Measurements from ENCODE around the gene RLF. TPM values are rescaled to one million over a fixed set of nuclear protein-coding genes. Genes with fewer than 3 reads are reported as not detected.

Gene RLF
- total and polyA plus RNA-seq, 2 of the 8 experiments (the other 6 are each of a cell fraction or from before 2014, with no cell fraction given), result 4.2 to 18.0 TPM

DNA sequence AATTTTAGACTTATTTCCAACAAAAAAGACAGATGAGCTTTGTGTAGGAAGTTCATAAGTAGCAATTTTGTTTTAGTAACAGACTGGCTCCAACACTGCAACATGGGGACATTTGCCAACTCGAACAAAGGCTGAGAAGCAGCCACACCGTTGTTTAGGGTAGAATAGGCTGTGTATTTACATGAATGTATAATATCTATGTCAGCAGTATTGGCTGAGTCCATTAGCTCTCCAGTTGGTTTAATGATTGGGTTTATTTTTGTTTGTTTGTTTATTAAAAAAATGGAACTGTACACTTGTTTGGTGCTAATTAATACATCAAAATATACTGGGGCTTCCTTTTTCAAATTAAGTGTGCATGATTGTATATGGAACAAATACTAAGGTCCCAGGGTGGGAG lies 79.2 kb downstream of the RLF start:
- Histone ChIP-seq H3K4me2 (ENCODE audit: insufficient read depth in 1 of 2, low read depth in 2 of 2, low read length in 2 of 2) (no peak overlapping the region), H4K5ac (ENCODE audit: insufficient read length, low read depth, low read length) (no peak overlapping the region), H2BK20ac (ENCODE audit: low read length) (no peak overlapping the region), H4K91ac (replicated peaks; ENCODE audit: insufficient read length, low read length) (no peak overlapping the region), H3K79me1 (ENCODE audit: low read depth, low read length) (no peaks in the 10 kb centered on the region), H3K4ac (replicated peaks; ENCODE audit: insufficient read length, low read depth, low read length) (no peak overlapping the region), H3K79me2 (ENCODE audit: control insufficient read depth in 1 of 2, insufficient read depth in 2 of 2, low read length in 2 of 2) (no peaks in the 10 kb centered on the region), H2BK120ac (replicated peaks; ENCODE audit: low read depth, low read length) (no peak overlapping the region), H3K9me3 (ENCODE audit: insufficient read depth in 2 of 2, low read depth in 1 of 2, low read length in 1 of 2) (no peaks in the 10 kb centered on the region), H3K18ac (ENCODE audit: extremely low read depth, low read length) (no peak overlapping the region), H3K36me3 (ENCODE audit: control insufficient read depth in 2 of 4, insufficient read depth in 4 of 4, low read length in 3 of 4) (peaks cover 12 to 31% (median 27%) of the 10 kb centered on the region in 4 experiments), H2AK5ac (ENCODE audit: low read depth, low read length) (no peak overlapping the region), H3K23me2 (ENCODE audit: low read depth, low read length) (no peaks in the 10 kb centered on the region), H4K8ac (ENCODE audit: extremely low read depth, insufficient read depth, low read length) (no peak overlapping the region), H3K56ac (replicated peaks; ENCODE audit: insufficient read length, low read depth, low read length) (no peak overlapping the region), H3K4me1 (replicated peaks in 1 of 4; ENCODE audit: control insufficient read depth in 3 of 4, insufficient read depth in 4 of 4, low read length in 3 of 4) (no peaks in the 10 kb centered on the region), H3K23ac (ENCODE audit: insufficient read length) (no peak overlapping the region), H3K4me3 (ENCODE audit: extremely low read depth in 1 of 4, insufficient read depth in 2 of 4, low read depth in 3 of 4, low read length in 4 of 4) (no peak overlapping the region), H3K27me3 (replicated peaks in 1 of 4; ENCODE audit: control insufficient read depth in 3 of 4, extremely low read depth in 1 of 4, insufficient read depth in 3 of 4, low read length in 3 of 4) (peaks cover 0 to 1% (median 0%) of the 10 kb centered on the region in 4 experiments; a peak in 1 of 7 replicates), H2BK12ac (ENCODE audit: low read depth, low read length) (no peak overlapping the region), H2AFZ (ENCODE audit: low read length) (no peak overlapping the region), H3K14ac (ENCODE audit: insufficient read length) (no peak overlapping the region), H4K20me1 (replicated peaks in 1 of 2; ENCODE audit: control insufficient read depth in 1 of 2, insufficient read depth in 2 of 2, low read length in 2 of 2) (no peaks in the 10 kb centered on the region), H3K27ac (ENCODE audit: low read depth, low read length) (no peak overlapping the region), H3K9ac (replicated peaks in 1 of 4; ENCODE audit: extremely low read depth in 1 of 4, low read depth in 3 of 4, low read length in 3 of 4) (no peak overlapping the region), H2BK5ac (ENCODE audit: low read depth, low read length) (no peak overlapping the region), H2BK15ac (ENCODE audit: low read length) (no peak overlapping the region)
- WGBS, 2 experiments (ENCODE audit: extremely low coverage in 1 of 2, insufficient coverage in 1 of 2, insufficient read length in 1 of 2, insufficient replicate concordance in 2 of 2, low coverage in 1 of 2, low lambda C conversion rate in 2 of 2, missing lambda C conversion rate in 1 of 2), result 92% methylated on average over 2 of the region's 2 CpGs; no CpG with 5 or more reads in 1 of the 2 experiments
- DNase-seq (ENCODE audit: low read depth in 1 of 2, low spot score in 2 of 2), result no peak
- FAIRE-seq, result no peak
- ChIA-PET CTCF (ENCODE audit: partially characterized antibody) (interaction anchor here (0.6 to 3.4 kb wide), 7 partner anchors 10 to 182 kb away, joined by 3 to 13 read pairs (median 3); no protein-coding TSS in a partner anchor), POLR2A (ENCODE audit: partially characterized antibody) (interaction anchor here (1.2 kb wide), 1 partner anchor 87 kb away, joined by 3 read pairs; no protein-coding TSS in a partner anchor)
- TF ChIP-seq KDM5A (IDR thresholded peaks at IDR 0.05; ENCODE audit: low read length) (no peak), SIX5 (IDR thresholded peaks at IDR 0.05; ENCODE audit: low read depth, low read length) (no peak), TEAD4 (IDR thresholded peaks at IDR 0.05; ENCODE audit: low read depth, low read length) (no peak), MAFK (IDR thresholded peaks at IDR 0.05; ENCODE audit: low read depth, low read length) (no peak), CREB1 (IDR thresholded peaks at IDR 0.05) (no peak), CBX8 (IDR thresholded peaks at IDR 0.05; ENCODE audit: borderline replicate concordance, low read depth, low read length) (no peak), SP4 (IDR thresholded peaks at IDR 0.05; ENCODE audit: low read length) (no peak), RNF2 (IDR thresholded peaks at IDR 0.05; ENCODE audit: borderline replicate concordance, low read depth, low read length, missing control alignments, poor library complexity, severe bottlenecking) (no peak), EP300 (IDR thresholded peaks at IDR 0.05; ENCODE audit: borderline replicate concordance in 1 of 2, low read depth in 2 of 2, low read length in 2 of 2) (no peak), SRF (IDR thresholded peaks at IDR 0.05; ENCODE audit: low read depth, low read length) (no peak), KDM4A (IDR thresholded peaks at IDR 0.05; ENCODE audit: low read depth, low read length, severe bottlenecking) (no peak), CBX5 (IDR thresholded peaks at IDR 0.05; ENCODE audit: low read depth, low read length) (no peak), CHD1 (IDR thresholded peaks at IDR 0.05; ENCODE audit: low read depth, low read length) (no peak)
- TF ChIP-seq, protein P1, sequence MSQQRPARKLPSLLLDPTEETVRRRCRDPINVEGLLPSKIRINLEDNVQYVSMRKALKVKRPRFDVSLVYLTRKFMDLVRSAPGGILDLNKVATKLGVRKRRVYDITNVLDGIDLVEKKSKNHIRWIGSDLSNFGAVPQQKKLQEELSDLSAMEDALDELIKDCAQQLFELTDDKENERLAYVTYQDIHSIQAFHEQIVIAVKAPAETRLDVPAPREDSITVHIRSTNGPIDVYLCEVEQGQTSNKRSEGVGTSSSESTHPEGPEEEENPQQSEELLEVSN (IDR thresholded peaks at IDR 0.05), result no peak
